ENCODE results near the gene COX4I2. TPM values are rescaled to one million over a fixed set of nuclear protein-coding genes. Genes with fewer than 3 reads are reported as not detected.
"Not testable (repeated sequence)": the region's sequence is repeated elsewhere in the genome, so short reads cannot be mapped to it uniquely, and the experiment has no call there.

COX4I2 gene
- total RNA-seq, 1 experiment from 2014 or later = not detected

DNA sequence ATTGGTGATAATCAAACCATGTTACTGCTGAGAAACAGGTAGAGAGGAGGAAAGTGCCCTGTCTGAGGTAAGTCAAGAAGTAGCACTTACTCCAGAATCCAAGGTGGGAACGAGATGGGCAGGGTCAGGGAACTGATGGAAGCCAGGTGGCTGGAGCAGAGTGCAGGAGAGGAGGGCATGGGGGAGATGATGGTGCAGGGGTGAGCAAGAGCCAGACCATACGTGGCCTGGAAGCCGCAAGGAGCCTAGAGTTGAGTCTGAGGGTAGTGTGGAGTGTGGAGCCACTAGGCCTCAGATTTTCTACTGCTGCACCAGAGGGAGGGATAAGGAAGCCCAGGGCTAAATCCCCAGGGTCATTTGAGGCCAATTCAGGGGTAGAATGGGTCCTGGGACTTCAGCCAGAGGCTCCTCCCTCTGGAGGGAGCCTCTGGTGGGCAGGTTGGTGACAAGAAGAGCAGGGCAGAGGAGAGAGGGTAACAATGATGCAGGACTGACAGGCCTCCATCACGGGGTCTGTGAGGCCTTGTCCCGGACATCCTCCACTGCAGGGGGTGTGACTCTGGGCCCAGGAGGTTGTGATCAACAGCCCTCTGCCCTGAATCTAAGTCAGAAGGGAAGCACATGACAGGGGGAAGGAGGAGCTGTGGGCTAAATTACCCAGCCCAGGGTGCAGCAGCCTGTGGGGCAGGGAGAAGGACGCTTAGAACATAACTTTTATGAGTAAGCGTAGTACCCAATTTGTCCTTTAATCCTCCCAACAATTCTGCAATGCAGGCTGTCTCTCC is 28.7 kb downstream of the COX4I2 start:
- H3K9me3 Mint-ChIP-seq = no peaks in the 10 kb centered on the region
- TF ChIP-seq ESRRA (CRISPR knock-in tag; IDR thresholded peaks at IDR 0.05; ENCODE audit: borderline replicate concordance) = no peak
- ChIA-PET POLR2A (no interaction called here), CTCF (interaction anchor here (0.5 to 7.4 kb wide), 4 partner anchors 29 to 58 kb away, joined by 3 to 488 read pairs (median 6); partner anchors contain the start of gene BCL2L1)
- no peak overlapping the region for H3K4me3 Mint-ChIP-seq
- DNase-seq (ENCODE audit: low spot score) = no peak
- no peak for ATAC-seq
- peak overlapping the region; percentile 57 for H3K27ac Mint-ChIP-seq
- peaks cover 6% of the 10 kb centered on the region; the same call in 1 of the 2 replicates for H3K36me3 Mint-ChIP-seq
- no peaks in the 10 kb centered on the region for H3K27me3 Mint-ChIP-seq (ENCODE audit: low read depth)
- peaks cover 26% of the 10 kb centered on the region for H3K4me1 Mint-ChIP-seq

DNA sequence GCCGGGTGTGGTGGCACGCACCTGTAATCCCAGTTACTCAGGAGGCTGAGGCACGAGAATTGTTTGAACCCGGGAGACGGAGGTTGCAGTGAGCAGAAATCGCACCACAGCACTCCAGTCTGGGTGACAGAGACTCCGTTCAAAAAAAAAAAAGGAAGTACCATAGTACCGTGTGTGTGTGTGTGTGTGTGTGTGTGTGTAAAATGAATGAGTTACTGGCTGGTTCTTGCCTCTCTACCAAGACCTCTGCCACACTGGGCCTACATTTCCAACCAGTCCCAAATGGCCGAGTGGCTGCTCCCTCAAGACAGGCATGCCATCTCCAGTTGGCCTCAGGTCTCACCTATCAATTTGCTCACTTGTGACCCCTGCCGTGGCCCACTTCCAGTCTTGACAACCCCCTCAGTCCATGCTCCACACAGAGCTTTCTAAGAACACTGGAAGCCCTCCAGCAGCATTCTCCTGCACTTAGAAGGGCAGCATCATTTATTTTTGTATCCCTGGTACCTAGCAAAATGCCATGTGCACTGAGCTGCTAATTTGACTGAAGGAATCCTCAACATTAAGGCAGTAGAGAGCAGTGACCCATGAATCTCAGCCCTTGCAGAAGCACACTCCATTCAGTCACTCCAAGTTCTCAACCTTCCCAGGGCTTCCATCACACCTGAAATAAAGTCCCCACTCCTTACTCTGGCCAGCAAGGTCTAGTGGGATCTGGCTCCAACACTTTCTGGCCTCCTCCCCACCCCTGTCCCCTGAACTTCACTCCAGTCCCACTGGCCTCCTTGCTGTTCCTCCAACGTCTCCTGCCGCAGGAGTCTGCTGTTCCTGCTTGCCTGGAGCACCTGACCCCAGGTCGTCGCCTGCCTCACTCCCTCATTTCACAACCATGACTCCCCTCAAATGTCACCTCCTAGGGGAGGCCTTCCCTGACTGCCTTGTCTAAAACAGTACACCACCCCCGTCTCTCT is 29.9 kb downstream of the COX4I2 start:
- Mint-ChIP-seq H3K4me1 (peaks cover 16% of the 10 kb centered on the region), H3K9me3 (no peaks in the 10 kb centered on the region), H3K36me3 (peaks cover 6% of the 10 kb centered on the region; the same call in 1 of the 2 replicates), H3K27me3 (ENCODE audit: low read depth) (no peaks in the 10 kb centered on the region), H3K27ac (peak overlapping the region; percentile 87), H3K4me3 (no peak overlapping the region)
- DNase-seq (ENCODE audit: low spot score) (no peak), ATAC-seq (no peak)
- CTCF ChIA-PET = interaction anchor here (0.7 to 1.5 kb wide), 4 partner anchors 55 to 155 kb away, joined by 3 to 6 read pairs (median 3); partner anchors contain the start of gene BCL2L1
- TF ChIP-seq CREB1 (CRISPR knock-in tag; IDR thresholded peaks at IDR 0.05) (no peak), GRHL2 (CRISPR knock-in tag; IDR thresholded peaks at IDR 0.05; ENCODE audit: insufficient replicate concordance, severe bottlenecking) (no peak), TCF7 (CRISPR knock-in tag; IDR thresholded peaks at IDR 0.05; ENCODE audit: low read depth) (no peak), ATF1 (CRISPR knock-in tag; IDR thresholded peaks at IDR 0.05) (no peak), HMGA2 (CRISPR knock-in tag; IDR thresholded peaks at IDR 0.05) (no peak), NR3C1 (CRISPR knock-in tag; conservative IDR thresholded peaks at IDR 0.05; ENCODE audit: low read depth) (no peak), TEAD1 (CRISPR knock-in tag; IDR thresholded peaks at IDR 0.05) (no peak), SP1 (CRISPR knock-in tag; conservative IDR thresholded peaks at IDR 0.05) (no peak), HMGXB4 (CRISPR knock-in tag; IDR thresholded peaks at IDR 0.05) (no peak), OVOL2 (CRISPR knock-in tag; IDR thresholded peaks at IDR 0.05; ENCODE audit: borderline replicate concordance) (no peak), PRRX2 (CRISPR knock-in tag; IDR thresholded peaks at IDR 0.05) (no peak), ZNF232 (CRISPR knock-in tag; IDR thresholded peaks at IDR 0.05) (no peak), ZNF263 (CRISPR knock-in tag; IDR thresholded peaks at IDR 0.05; ENCODE audit: low read depth) (no peak)
- TF ChIP-seq, protein P1, sequence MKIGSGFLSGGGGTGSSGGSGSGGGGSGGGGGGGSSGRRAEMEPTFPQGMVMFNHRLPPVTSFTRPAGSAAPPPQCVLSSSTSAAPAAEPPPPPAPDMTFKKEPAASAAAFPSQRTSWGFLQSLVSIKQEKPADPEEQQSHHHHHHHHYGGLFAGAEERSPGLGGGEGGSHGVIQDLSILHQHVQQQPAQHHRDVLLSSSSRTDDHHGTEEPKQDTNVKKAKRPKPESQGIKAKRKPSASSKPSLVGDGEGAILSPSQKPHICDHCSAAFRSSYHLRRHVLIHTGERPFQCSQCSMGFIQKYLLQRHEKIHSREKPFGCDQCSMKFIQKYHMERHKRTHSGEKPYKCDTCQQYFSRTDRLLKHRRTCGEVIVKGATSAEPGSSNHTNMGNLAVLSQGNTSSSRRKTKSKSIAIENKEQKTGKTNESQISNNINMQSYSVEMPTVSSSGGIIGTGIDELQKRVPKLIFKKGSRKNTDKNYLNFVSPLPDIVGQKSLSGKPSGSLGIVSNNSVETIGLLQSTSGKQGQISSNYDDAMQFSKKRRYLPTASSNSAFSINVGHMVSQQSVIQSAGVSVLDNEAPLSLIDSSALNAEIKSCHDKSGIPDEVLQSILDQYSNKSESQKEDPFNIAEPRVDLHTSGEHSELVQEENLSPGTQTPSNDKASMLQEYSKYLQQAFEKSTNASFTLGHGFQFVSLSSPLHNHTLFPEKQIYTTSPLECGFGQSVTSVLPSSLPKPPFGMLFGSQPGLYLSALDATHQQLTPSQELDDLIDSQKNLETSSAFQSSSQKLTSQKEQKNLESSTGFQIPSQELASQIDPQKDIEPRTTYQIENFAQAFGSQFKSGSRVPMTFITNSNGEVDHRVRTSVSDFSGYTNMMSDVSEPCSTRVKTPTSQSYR (CRISPR knock-in tag; IDR thresholded peaks at IDR 0.05) = no peak
- TF ChIP-seq, protein P2, sequence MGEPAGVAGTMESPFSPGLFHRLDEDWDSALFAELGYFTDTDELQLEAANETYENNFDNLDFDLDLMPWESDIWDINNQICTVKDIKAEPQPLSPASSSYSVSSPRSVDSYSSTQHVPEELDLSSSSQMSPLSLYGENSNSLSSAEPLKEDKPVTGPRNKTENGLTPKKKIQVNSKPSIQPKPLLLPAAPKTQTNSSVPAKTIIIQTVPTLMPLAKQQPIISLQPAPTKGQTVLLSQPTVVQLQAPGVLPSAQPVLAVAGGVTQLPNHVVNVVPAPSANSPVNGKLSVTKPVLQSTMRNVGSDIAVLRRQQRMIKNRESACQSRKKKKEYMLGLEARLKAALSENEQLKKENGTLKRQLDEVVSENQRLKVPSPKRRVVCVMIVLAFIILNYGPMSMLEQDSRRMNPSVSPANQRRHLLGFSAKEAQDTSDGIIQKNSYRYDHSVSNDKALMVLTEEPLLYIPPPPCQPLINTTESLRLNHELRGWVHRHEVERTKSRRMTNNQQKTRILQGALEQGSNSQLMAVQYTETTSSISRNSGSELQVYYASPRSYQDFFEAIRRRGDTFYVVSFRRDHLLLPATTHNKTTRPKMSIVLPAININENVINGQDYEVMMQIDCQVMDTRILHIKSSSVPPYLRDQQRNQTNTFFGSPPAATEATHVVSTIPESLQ (CRISPR knock-in tag; IDR thresholded peaks at IDR 0.05) = no peak
- TF ChIP-seq, protein P3, sequence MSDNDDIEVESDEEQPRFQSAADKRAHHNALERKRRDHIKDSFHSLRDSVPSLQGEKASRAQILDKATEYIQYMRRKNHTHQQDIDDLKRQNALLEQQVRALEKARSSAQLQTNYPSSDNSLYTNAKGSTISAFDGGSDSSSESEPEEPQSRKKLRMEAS (CRISPR knock-in tag; IDR thresholded peaks at IDR 0.05) = no peak
- TF ChIP-seq, protein P4, sequence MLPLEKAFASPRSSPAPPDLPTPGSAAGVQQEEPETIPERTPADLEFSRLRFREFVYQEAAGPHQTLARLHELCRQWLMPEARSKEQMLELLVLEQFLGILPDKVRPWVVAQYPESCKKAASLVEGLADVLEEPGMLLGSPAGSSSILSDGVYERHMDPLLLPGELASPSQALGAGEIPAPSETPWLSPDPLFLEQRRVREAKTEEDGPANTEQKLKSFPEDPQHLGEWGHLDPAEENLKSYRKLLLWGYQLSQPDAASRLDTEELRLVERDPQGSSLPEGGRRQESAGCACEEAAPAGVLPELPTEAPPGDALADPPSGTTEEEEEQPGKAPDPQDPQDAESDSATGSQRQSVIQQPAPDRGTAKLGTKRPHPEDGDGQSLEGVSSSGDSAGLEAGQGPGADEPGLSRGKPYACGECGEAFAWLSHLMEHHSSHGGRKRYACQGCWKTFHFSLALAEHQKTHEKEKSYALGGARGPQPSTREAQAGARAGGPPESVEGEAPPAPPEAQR (CRISPR knock-in tag; IDR thresholded peaks at IDR 0.05) = no peak
- POLR2A ChIA-PET = no interaction called here

GRCh38 chr20:31668944-31669343 is 31.2 kb downstream of the COX4I2 start:
- DNase-seq (ENCODE audit: low spot score); ATAC-seq; H3K27ac Mint-ChIP-seq; H3K4me3 Mint-ChIP-seq; H3K36me3 Mint-ChIP-seq; H3K27me3 Mint-ChIP-seq (ENCODE audit: low read depth); H3K9me3 Mint-ChIP-seq: not testable (repeated sequence)
- peaks cover 11% of the 10 kb centered on the region for H3K4me1 Mint-ChIP-seq
- CTCF ChIA-PET = interaction anchor here (0.6 to 3.4 kb wide), 2 partner anchors 35 to 51 kb away, joined by 3 to 10 read pairs; no protein-coding TSS in a partner anchor
- POLR2A ChIA-PET = interaction anchor here (0.7 kb wide), 1 partner anchor 76 kb away, joined by 6 read pairs; no protein-coding TSS in a partner anchor
